Endodermal cell (in vitro differentiated cells): Measurements from ENCODE around the gene ZNF787. TPM values are rescaled to one million over a fixed set of nuclear protein-coding genes. Genes with fewer than 3 reads are reported as not detected.

Experiments used
- DNase-seq: peaks from one replicate; pipeline ENCODE4 v3.0.0-alpha.2; 2017
- H3K27ac ChIP-seq: 2 replicates; pipeline ENCODE4 v1.5.1; 2013; ENCODE audit warnings: mild to moderate bottlenecking, low read depth, low read length, moderate library complexity
- H3K27me3 ChIP-seq: 2 replicates; pipeline ENCODE4 v1.6.1; 2013; ENCODE audit warnings: mild to moderate bottlenecking, low read length, moderate library complexity; ENCODE audit not compliant: insufficient read depth, control insufficient read depth, poor library complexity, severe bottlenecking
- H3K36me3 ChIP-seq: 2 replicates; pipeline ENCODE4 v1.7.0; 2013; ENCODE audit warnings: mild to moderate bottlenecking, low read length, moderate library complexity; ENCODE audit not compliant: control insufficient read depth, insufficient read depth
- H3K4me1 ChIP-seq: one replicate; pipeline ENCODE4 v1.7.0; 2013; ENCODE audit warnings: low read length; ENCODE audit not compliant: control insufficient read depth, insufficient read depth
- H3K4me3 ChIP-seq: 2 replicates; pipeline ENCODE4 v1.5.1; 2013; ENCODE audit warnings: mild to moderate bottlenecking, low read length, moderate library complexity
- H3K9ac ChIP-seq: 2 replicates; pipeline ENCODE4 v1.6.1; 2013; ENCODE audit warnings: mild to moderate bottlenecking, low read length, moderate library complexity; ENCODE audit not compliant: poor library complexity, severe bottlenecking; ENCODE audit errors: extremely low read depth
- H3K9me3 ChIP-seq: 2 replicates; pipeline ENCODE4 v1.6.1; 2013; ENCODE audit warnings: mild to moderate bottlenecking, low read length, moderate library complexity; ENCODE audit not compliant: control insufficient read depth
- H3K27ac Mint-ChIP-seq: 2 replicates; pipeline ENCODE4 v1.8.0; 2020; ENCODE audit warnings: mixed read lengths
- H3K27me3 Mint-ChIP-seq: 2 replicates; pipeline ENCODE4 v1.8.0; 2021; ENCODE audit warnings: mild to moderate bottlenecking, mixed read lengths; ENCODE audit not compliant: insufficient read depth
- H3K36me3 Mint-ChIP-seq: 2 replicates; pipeline ENCODE4 v1.8.0; 2020; ENCODE audit warnings: low read depth, mixed read lengths
- H3K4me1 Mint-ChIP-seq: 2 replicates; pipeline ENCODE4 v1.8.0; 2020; ENCODE audit warnings: mixed read lengths
- H3K4me3 Mint-ChIP-seq: 2 replicates; pipeline ENCODE4 v1.8.0; 2020; ENCODE audit warnings: mild to moderate bottlenecking, moderate library complexity, mixed read lengths
- H3K9me3 Mint-ChIP-seq: 2 replicates; pipeline ENCODE4 v1.8.0; 2020; ENCODE audit warnings: mild to moderate bottlenecking, mixed read lengths
- CTCF ChIP-seq: fragments of 200-600 bp; sonication (generic); conservative IDR thresholded peaks from 2 replicates; pipeline ENCODE4 v1.5.0; 2021; ENCODE audit warnings: antibody characterized with exemption, mild to moderate bottlenecking
- WGBS, 2 experiments: methylation state at CpG; one replicate each; pipeline versions ENCODE4 v1.1.5 to v1.1.7; 2013; ENCODE audit warnings: missing lambda C conversion rate in 2 of 2, mixed read lengths in 1 of 2; ENCODE audit not compliant: insufficient coverage in 1 of 2, insufficient read length in 1 of 2; 5-methylcytosine and 5-hydroxymethylcytosine counted together
- total RNA-seq, 2 donors: library from RNA; stranded (reverse); fragmentation: NEBNext Ultra II Directional in 1 of 2; extraction: Animal tissue kit (Norgen Biotek cat#: 25700) in 1 of 2; gene quantifications; 2 replicates in 1 of 2; 3 replicates in 1 of 2; pipeline ENCODE4 v1.2.1, GENCODE V29; 2021

The ZNF787 gene
- total RNA-seq, 2 donors from 2014 or later, result 42.1 to 43.7 TPM

DNA sequence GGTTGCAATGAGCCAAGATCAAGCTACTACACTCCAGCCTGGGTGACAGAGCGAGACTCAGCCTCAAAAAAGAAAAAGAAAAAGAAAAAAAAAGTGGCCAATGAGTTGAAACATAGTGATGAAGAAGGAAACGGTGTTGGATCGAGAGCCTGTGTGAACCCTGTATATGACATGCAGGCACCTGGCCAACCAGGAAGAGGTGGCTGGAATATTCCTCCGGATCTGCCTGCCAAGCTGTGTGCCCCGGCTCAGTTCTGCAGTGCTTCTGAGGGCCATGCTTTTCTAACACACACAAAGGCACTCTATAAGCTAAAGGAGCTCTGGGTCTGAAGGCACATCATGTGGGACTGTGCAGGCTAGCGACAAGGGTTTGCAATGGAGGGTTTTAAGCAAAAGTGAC is 16.3 kb upstream of the ZNF787 start:
- Mint-ChIP-seq H3K27me3 (no peaks in the 10 kb centered on the region), H3K4me1 (peaks cover 27% of the 10 kb centered on the region), H3K27ac (peak overlapping the region; percentile 88), H3K36me3 (no peaks in the 10 kb centered on the region), H3K9me3 (no peaks in the 10 kb centered on the region), H3K4me3 (no peak overlapping the region)
- H3K9me3 ChIP-seq, result no peaks in the 10 kb centered on the region
- H3K4me3 ChIP-seq, result no peak overlapping the region
- DNase-seq, result no peak
- no peak overlapping the region for H3K27ac ChIP-seq
- H3K9ac ChIP-seq, result no peak overlapping the region
- no peaks in the 10 kb centered on the region for H3K4me1 ChIP-seq
- 92 to 96% methylated on average over 2 to 6 of the region's 6 CpGs for WGBS, 2 experiments
- H3K36me3 ChIP-seq, result no peaks in the 10 kb centered on the region
- TF ChIP-seq CTCF, result no peak
- no peaks in the 10 kb centered on the region for H3K27me3 ChIP-seq

- DNase-seq, result peak; percentile 84
- Histone ChIP-seq H3K4me3 (no peak overlapping the region), H3K27ac (peak overlapping the region; percentile 30), H3K36me3 (no peaks in the 10 kb centered on the region), H3K9me3 (no peaks in the 10 kb centered on the region), H3K27me3 (no peaks in the 10 kb centered on the region), H3K4me1 (no peaks in the 10 kb centered on the region), H3K9ac (no peak overlapping the region)
- Mint-ChIP-seq H3K9me3 (no peaks in the 10 kb centered on the region), H3K4me1 (peaks cover 24% of the 10 kb centered on the region), H3K27me3 (no peaks in the 10 kb centered on the region), H3K27ac (peak overlapping the region; percentile 88), H3K4me3 (peak overlapping the region; percentile 16), H3K36me3 (no peaks in the 10 kb centered on the region)
- TF ChIP-seq CTCF, result peak; percentile 43
- WGBS, 2 experiments, result 30% methylated on average over 10 of the region's 10 CpGs
Observed at GRCh38 chr19:56136362-56136761, 15.3 kb upstream of the ZNF787 start.

- H3K9me3 ChIP-seq, result no peaks in the 10 kb centered on the region
- H3K27me3 ChIP-seq, result no peaks in the 10 kb centered on the region
- no peaks in the 10 kb centered on the region for H3K27me3 Mint-ChIP-seq
- H3K4me1 Mint-ChIP-seq, result peaks cover 18% of the 10 kb centered on the region
- H3K27ac Mint-ChIP-seq, result no peak overlapping the region
- no peak overlapping the region for H3K27ac ChIP-seq
- H3K4me1 ChIP-seq, result no peaks in the 10 kb centered on the region
- no peak overlapping the region for H3K4me3 ChIP-seq
- no peaks in the 10 kb centered on the region for H3K36me3 Mint-ChIP-seq
- WGBS, 2 experiments, result 91 to 93% methylated on average over 4 to 5 of the region's 5 CpGs
- no peak for TF ChIP-seq CTCF
- no peaks in the 10 kb centered on the region for H3K9me3 Mint-ChIP-seq
- no peak overlapping the region for H3K4me3 Mint-ChIP-seq
- no peak overlapping the region for H3K9ac ChIP-seq
- no peak for DNase-seq
- H3K36me3 ChIP-seq, result no peaks in the 10 kb centered on the region
Observed at GRCh38 chr19:56134654-56134921, 13.5 kb upstream of the ZNF787 start.
